Measurements from ENCODE around the gene SLMAP.
A peak's percentile ranks its signal among the peaks of the same experiment; 100 is the strongest.

The SLMAP gene

GRCh38 chr3:57900786-57901185 is 144.7 kb downstream of the SLMAP start:
- DNase-seq, result peak; percentile 70

- DNase-seq, result no peak
Observed at GRCh38 chr3:57903124-57903890, 147.2 kb downstream of the SLMAP start.

GRCh38 chr3:57910990-57911389 is 154.9 kb downstream of the SLMAP start:
- peak; percentile 52 for DNase-seq

GRCh38 chr3:57911593-57911992 is 155.5 kb downstream of the SLMAP start:
- DNase-seq, result no peak

GRCh38 chr3:57917601-57918000 is 161.5 kb downstream of the SLMAP start:
- no peak for DNase-seq

- no peak for DNase-seq
Observed at GRCh38 chr3:57918123-57918837, 162.2 kb downstream of the SLMAP start.

GRCh38 chr3:57919987-57920386 is 163.9 kb downstream of the SLMAP start:
- peak; percentile 73 for DNase-seq

- DNase-seq, result no peak
Observed at GRCh38 chr3:57923101-57923500, 167.0 kb downstream of the SLMAP start.

GRCh38 chr3:57923752-57924151 is 167.6 kb downstream of the SLMAP start:
- DNase-seq, result no peak

GRCh38 chr3:57927166-57927565 is 171.1 kb downstream of the SLMAP start:
- no peak for DNase-seq

- no peak for DNase-seq
Observed at GRCh38 chr3:57927916-57928315, 171.8 kb downstream of the SLMAP start.

- no peak for DNase-seq
Observed at GRCh38 chr3:57928511-57928910, 172.4 kb downstream of the SLMAP start.

GRCh38 chr3:57929988-57930387 is 173.9 kb downstream of the SLMAP start:
- no peak for DNase-seq

- DNase-seq, result no peak
Observed at GRCh38 chr3:57933602-57934001, 177.5 kb downstream of the SLMAP start.

GRCh38 chr3:57934373-57934772 is 178.3 kb downstream of the SLMAP start:
- DNase-seq, result no peak

- peak; percentile 95 for DNase-seq
Observed at GRCh38 chr3:57935539-57935938, 179.4 kb downstream of the SLMAP start.

- no peak for DNase-seq
Observed at GRCh38 chr3:57937092-57937491, 181.0 kb downstream of the SLMAP start.

GRCh38 chr3:57939775-57940174 is 183.7 kb downstream of the SLMAP start:
- DNase-seq, result no peak

- no peak for DNase-seq
Observed at GRCh38 chr3:57942388-57942787, 186.3 kb downstream of the SLMAP start.

GRCh38 chr3:57942872-57943283 is 186.8 kb downstream of the SLMAP start:
- no peak for DNase-seq

GRCh38 chr3:57943525-57944495 is 187.7 kb downstream of the SLMAP start:
- no peak for DNase-seq

- DNase-seq, result no peak
Observed at GRCh38 chr3:57946970-57947381, 190.9 kb downstream of the SLMAP start.

- DNase-seq, result no peak
Observed at GRCh38 chr3:57948080-57948671, 192.1 kb downstream of the SLMAP start.
